GM18873 (cell line): ENCODE results near the gene SYNPO.

ENCODE experiments used
- ATAC-seq: cut with Tn5 transposase; IDR thresholded peaks from one replicate; pipeline ENCODE4 v1.9.1; 2021; ENCODE audit warnings: mild to moderate bottlenecking, moderate library complexity, moderate number of reproducible peaks; ENCODE audit not compliant: unreplicated experiment, low FRiP score

The SYNPO gene, protein sequence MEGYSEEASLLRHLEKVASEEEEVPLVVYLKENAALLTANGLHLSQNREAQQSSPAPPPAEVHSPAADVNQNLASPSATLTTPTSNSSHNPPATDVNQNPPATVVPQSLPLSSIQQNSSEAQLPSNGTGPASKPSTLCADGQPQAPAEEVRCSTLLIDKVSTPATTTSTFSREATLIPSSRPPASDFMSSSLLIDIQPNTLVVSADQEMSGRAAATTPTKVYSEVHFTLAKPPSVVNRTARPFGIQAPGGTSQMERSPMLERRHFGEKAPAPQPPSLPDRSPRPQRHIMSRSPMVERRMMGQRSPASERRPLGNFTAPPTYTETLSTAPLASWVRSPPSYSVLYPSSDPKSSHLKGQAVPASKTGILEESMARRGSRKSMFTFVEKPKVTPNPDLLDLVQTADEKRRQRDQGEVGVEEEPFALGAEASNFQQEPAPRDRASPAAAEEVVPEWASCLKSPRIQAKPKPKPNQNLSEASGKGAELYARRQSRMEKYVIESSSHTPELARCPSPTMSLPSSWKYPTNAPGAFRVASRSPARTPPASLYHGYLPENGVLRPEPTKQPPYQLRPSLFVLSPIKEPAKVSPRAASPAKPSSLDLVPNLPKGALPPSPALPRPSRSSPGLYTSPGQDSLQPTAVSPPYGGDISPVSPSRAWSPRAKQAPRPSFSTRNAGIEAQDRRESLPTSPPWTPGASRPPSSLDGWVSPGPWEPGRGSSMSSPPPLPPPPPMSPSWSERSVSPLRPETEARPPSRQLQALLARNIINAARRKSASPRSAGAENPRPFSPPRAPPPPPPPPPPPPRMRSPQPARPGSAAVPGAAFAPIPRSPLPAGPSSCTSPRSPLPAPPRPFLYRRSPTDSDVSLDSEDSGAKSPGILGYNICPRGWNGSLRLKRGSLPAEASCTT

GRCh38 chr5:150640311-150641005, at the start of gene SYNPO:
Gene SYNPO (plus strand): TSS chr5:150640660. CDS start chr5:150648276, 7,616 bp downstream.
- ATAC-seq = no peak

GRCh38 chr5:150590979-150591695, 49.3 kb upstream of the SYNPO start:
- ATAC-seq = no peak

- ATAC-seq = no peak
Observed at GRCh38 chr5:150593593-150593992, 46.9 kb upstream of the SYNPO start.

DNA sequence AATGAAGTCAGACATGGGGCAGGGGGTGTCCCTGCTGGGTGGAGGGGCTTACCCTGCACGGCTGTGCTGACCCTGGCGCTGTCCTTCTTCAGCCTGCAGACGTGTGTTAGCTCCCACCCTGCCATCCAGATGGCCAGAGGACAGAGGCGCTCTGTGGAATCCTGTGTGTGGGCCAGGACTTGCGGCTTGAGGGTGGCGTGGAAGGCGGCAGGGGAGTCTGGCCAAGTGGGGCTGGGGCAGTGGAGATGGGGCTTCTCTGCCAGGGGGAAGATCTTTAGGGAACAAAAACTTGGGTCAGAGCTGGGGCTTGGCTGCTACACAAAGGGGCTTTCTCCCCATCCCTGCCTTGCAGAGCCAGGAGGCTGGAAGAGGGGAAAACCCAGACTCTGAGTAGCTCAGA, 46.5 kb upstream of the SYNPO start:
- ATAC-seq = no peak

- no peak for ATAC-seq
Observed at GRCh38 chr5:150595466-150596031, 44.9 kb upstream of the SYNPO start.

- ATAC-seq = no peak
Observed at GRCh38 chr5:150596313-150596712, 44.1 kb upstream of the SYNPO start.

DNA sequence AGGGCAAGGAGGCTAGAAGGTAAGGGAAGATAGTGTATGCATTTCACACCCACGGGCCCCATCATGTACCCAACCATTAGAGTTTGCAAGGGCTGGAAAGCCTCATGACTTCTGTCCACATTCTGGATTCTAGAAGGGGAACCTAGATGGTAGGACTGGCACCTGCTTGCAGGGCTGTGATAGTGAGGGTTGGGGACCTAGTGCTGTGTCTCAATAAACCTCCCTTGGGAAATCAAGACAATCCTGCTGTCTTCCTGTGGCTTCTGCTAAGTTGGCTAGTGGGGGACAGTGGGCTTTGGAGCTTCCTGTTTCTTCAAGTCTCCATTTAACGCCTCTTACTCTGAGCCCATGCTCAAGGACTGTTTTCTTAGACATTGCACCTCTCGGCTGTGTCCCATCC, 43.6 kb upstream of the SYNPO start:
- no peak for ATAC-seq

DNA sequence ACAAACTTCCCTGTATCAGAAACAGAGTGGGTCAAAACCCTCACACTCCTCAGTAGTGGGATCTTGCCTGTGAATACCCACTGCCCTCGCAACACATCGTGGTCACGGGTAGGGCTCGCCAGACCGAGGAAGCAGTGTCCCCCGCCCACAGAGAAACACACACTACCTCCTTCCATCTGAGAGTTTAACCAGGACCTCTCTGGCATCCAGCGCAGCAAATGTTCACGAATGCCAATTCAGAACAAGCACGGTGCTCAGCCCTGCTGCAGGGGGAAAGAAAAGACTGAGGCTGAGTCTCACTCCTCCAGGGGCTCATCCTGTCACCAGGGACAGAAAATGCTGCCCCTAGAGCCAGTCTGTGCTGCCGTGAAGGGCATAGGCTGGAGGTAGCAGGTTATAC, 42.5 kb upstream of the SYNPO start:
- no peak for ATAC-seq

GRCh38 chr5:150598821-150599273, 41.6 kb upstream of the SYNPO start:
- no peak for ATAC-seq

DNA sequence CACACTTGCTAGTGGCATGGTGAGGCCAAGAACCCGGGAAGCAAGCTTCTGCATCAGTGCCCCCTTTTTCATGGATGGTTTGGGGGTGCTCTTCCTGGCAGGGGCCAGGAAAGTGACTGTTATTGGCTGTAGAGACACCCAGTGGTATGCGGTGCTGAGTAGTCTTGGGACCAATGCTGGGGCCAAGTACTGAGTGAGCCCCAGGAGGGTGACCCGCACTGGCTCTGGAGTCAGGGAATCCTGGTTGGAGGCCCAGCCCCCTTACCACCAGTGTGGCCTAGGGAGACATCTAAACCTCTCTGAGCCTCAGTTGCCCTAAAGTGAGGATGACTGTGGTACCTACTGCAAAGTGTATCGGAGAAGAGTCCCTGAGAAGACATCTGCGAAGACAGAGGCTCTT, 41.2 kb upstream of the SYNPO start:
- no peak for ATAC-seq

DNA sequence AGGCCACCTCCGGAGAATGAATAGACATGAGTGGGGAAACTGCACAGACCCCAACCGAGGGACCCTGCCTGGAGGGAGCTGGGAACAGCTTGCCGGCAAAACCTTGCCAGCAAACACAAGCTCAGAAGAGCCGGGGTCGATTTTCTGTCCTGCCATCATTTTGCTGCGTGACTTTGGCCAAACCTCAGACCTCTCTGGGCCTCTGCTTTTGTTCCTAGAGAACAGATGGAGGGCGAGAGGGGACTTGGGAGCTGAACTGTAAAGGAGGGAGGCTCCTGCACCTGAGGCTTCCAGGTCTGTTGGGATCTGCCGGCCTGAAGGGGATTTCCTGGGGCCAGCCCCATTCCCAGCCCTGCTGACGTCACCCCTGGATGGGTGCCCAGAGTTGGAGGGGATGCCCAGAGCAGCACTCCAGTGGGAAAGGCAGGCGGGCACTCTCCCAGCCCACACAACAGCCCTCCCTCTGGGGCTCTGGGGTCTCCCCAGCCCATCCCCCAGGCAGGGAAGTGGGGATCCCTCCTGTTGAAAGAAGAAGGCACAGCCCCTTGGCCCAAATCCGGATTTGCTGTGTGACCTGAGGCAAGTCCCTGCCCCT, 40.4 kb upstream of the SYNPO start:
- ATAC-seq = no peak

DNA sequence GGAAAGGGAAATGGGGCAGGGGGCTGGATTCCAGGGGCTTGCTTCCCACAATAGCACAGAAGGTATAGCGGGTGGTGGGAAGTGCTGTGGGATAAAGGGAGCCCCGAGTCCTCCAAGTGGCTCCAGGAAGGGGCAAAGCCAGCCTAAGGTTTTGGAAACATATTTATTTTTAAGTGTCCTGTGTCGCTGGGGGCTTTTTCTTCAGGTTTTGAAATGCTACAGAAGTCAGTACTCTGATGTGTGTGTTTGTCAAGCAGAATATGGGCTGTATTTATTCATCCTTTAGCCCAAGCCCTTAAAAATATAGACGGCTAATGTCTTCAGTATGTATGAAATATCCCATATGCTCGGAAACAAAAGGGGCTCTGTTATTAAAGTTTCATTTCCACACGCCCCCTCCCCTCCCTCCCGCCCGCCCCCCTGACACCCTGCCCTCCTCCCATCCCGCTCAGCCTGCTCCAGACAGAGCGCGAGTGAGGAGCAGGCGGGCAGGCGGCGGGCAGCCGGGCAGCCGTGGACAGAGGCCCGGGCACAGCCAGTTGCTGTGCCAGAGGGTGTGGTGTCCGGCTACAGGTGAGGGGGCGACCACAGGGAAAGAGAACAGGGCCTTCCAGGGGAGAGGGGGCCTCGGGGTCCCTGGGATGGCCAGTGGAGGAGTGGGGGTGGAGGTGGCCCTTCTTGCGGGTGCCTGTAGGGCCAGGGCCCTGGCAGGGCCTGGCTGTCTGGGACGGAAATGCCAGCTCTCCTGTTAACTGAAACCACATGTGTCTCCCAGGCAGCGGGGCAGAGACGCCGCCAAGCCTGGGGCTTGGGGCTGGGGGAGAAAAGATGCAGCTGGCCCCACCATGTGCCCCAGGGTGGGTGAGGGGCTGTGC, 39.6 kb upstream of the SYNPO start:
- no peak for ATAC-seq

GRCh38 chr5:150601491-150602345, 38.7 kb upstream of the SYNPO start:
- ATAC-seq = no peak

- no peak for ATAC-seq
Observed at GRCh38 chr5:150603052-150603451, 37.4 kb upstream of the SYNPO start.

DNA sequence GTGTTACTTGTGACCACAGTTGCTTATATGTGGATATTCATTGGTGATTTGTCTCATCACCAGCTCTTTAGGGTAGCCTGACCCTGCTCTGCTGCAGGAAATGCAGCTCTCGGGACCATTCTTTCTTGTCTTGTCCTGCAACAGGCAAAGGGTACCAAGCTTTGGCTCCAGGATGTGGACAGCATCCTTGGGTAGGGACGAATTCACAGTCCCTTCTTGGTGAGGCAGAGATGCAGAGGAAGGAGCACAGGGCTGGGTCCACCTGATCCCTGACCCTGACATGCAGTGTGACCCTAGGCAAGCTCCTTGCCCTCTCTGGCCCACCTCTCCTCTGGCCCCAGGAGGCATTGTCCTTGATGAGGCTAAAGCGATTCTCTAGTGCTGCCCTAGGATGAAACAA, 37.0 kb upstream of the SYNPO start:
- no peak for ATAC-seq

- ATAC-seq = no peak
Observed at GRCh38 chr5:150604010-150604409, 36.5 kb upstream of the SYNPO start.

DNA sequence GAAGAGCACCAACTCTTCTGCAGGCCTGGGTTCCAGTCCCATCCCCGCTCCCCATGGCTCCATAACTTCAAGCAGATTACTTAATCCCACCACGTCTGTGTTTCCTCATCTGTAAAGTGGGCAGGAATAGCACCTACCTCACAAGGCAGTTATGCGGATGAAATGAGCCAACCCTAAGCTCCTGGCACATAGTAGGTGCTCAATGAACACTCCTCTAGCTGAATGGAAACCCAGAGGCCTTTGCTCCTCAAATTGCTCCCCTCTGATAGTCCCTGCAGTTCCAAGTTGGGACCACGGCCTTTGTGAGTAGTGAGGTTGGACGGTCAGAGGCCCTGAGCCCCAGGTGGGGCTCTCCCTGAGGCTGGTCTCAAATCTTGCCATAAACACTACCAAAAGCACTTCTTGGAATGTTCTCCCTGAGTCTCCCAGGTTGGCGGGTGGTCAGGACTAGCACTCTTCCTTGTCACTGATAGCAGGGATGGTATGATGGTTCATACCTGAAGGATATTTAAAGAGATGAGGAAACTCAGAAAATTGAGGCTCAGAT, 35.5 kb upstream of the SYNPO start:
- ATAC-seq = no peak
